GM12874 (cell line): ENCODE measurements around the gene CDCP2.

Experiments
- TF ChIP-seq, protein P1 (sequence below): IDR thresholded peaks from 2 replicates; pipeline ENCODE4 v1.5.1; 2011; ENCODE audit warnings: low read depth, mild to moderate bottlenecking, control low read depth, low read length, moderate library complexity; ENCODE audit not compliant: insufficient read depth

Gene CDCP2

DNA sequence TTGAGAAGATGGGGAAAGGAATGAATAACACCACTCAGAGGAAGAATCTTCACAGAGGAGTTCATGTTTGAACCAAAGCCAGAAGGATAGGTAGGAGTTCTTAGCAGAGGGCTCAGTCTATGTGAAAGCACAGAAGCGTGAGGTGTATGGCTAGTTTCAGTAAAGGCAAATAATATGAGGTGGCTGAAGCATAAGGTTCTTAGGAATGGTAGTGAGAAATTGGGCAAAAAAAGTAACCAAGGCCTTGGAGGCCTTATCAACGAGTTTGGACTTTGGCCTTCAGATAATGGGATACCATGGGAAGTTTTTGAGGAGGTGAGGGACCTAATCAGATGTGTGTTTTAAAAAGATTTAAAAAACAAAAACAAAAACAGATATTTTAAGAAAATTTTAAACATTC lies 52.3 kb downstream of the CDCP2 start:
- TF ChIP-seq, protein P1, sequence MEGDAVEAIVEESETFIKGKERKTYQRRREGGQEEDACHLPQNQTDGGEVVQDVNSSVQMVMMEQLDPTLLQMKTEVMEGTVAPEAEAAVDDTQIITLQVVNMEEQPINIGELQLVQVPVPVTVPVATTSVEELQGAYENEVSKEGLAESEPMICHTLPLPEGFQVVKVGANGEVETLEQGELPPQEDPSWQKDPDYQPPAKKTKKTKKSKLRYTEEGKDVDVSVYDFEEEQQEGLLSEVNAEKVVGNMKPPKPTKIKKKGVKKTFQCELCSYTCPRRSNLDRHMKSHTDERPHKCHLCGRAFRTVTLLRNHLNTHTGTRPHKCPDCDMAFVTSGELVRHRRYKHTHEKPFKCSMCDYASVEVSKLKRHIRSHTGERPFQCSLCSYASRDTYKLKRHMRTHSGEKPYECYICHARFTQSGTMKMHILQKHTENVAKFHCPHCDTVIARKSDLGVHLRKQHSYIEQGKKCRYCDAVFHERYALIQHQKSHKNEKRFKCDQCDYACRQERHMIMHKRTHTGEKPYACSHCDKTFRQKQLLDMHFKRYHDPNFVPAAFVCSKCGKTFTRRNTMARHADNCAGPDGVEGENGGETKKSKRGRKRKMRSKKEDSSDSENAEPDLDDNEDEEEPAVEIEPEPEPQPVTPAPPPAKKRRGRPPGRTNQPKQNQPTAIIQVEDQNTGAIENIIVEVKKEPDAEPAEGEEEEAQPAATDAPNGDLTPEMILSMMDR, result no peak

DNA sequence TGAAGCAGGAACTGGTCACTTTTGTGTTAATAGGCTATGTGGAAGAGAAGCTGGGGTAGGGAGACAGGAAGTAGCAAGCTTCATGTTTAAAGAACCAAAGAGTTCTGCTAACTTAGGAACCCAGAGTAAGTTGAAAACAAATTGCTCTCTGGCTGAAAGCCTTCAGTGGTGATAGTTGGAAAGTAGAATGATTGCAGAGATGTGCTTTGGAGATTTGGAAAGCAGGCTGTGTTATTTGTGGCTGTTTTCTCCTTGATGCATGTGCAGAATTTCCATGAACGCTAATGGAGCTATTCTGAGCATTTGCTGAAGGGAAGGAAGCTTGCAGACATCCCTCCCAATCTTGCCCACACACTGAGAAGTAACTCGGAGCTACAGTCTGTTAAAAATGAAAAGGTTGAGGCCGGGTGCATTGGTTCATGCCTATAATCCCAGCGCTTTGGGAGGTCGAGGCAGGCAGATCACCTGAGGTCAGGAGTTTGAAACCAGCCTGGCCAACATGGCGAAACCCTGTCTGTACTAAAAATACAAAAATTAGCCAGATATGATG lies 53.7 kb downstream of the CDCP2 start:
- TF ChIP-seq, protein P1, result no peak

DNA sequence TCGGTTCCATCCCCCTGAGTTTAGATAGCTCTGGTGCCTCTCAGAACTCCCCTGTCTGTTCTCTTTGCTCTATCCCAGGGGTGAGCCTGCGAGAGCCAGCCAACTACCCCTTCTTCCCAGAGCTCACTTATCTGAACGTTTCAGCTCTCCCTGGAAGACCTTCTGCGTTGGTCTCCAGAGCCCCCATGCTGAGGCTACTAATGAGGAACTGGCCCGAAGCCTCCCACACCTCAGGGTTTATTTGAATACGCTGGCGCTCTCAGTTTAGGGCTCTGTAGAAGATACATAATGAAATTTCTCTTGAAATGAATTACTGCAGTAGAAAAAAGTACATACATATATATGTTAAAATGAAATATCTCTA lies 55.9 kb downstream of the CDCP2 start:
- TF ChIP-seq, protein P1, result no peak

DNA sequence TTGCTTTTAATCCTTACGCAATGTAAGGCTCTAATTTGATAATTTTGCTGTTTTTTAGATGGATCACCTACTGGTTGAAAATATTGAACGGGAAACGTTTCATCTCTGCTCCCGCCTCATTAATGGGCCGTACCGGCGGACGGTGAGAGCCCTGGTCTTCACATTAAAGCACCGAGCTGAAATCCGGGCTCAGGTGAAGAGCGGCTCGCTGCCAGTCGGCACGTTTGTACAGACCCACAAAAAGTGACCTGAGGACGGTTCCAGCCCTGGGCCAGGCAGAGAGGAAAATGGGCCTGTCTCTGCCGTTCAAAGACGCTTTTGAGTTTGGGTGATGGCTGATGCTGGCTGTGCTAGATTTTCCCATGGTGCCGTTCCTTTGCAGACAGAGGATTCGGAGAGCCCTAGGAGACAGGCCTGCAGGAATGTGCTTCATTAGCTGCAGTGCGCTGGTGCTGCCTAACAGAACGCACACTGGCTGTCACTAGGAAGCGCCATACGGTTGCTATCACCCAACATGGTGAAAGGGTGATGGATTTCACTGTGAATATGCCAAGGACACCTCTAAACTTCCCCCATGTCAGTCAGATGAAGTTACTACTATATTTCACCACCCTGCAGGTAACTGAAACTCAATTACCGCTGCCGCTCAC lies 56.4 kb downstream of the CDCP2 start:
- TF ChIP-seq, protein P1, result no peak

DNA sequence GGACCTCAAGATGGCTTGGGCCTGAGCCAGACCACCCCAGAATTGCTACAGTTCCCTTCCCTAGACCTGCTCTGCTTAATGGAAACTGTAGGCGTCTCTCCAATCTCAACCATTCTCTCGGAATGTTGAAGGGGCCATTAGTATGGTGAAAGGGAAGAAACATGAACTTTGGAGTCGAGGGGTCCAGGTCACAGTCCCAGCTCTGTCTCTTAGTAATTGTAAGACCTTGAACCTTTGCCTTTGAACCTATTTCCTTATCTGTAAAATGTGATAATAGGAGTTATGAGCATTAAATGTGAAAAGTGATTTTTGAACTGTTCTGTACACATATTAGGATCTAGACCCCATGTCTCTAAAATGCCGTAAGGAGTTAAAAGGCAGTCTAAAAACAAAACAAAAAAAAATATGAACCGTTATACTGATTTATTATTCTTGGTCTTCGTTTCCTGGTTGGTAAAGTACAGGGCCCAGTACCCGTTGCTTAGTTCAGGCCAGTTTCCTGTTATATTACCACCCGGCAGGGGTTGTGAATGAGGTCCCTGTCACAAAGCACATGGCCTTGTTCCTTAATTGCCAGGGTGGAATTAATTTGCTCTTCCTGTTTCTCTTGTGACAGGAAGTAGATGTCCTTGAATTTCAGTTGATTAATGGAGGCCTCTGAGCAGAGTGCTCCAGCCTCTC lies 57.1 kb downstream of the CDCP2 start:
- TF ChIP-seq, protein P1, result no peak

DNA sequence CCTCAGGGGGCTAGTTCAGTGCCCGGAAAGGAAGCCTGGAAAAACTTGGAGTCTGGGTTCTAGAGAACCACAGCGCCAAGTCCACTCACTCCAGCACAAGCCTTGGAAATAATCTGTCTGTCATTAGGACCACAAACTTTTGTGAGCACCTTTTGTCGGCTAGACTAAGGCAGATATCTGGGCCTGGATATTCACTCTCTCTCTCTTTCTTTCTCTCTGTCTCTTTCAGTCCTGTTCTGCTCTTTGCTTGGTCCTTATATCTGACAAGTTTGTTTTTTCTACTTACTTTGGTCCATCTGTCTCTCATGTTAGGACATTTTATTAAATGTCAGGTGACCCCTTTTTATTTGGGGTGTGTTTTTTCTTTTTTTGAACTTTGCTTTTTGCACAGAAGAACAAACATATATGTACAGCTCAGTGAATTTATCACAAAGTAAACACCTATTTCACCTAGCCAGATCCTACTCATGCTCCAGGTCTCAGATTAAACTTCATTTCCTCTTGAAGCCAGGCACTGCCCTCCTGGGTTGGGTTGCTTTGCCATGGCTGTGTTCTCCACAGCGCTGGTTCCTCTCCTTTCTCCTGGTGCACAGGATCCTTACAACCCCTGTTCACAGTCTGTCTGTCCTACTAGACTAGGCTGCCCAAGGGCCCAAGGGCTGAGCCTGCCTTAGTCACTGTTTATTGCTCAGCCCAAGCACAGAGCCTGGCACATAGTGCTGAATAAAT lies 58.6 kb downstream of the CDCP2 start:
- TF ChIP-seq, protein P1, result no peak

DNA sequence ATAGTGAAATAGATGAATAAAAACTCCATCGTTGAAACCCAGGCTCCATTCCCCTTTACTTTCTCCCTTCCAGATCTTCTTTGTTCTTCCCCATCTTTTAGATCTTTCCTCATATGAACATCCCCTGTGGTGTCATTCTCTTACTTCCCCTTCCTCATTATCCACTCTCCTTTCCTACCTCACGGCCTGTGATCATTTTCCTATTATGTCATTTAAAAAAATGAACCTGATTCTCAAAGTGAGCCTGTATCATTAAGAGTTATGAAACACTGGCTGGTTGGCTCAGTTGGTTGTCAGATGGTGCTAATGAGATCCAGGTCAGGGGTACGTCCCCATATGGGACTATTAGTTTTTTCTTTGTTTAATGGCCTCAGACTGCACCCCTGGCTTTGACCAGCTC lies 61.1 kb downstream of the CDCP2 start:
- TF ChIP-seq, protein P1, result no peak
